DOHH2 (cell line): Measurements from ENCODE around the gene GRK1.

Source experiments
- EZH2phosphoT487 ChIP-seq: fragments of 200-600 bp; sonication (generic); IDR thresholded peaks from 2 replicates; pipeline ENCODE4 v1.6.1; 2017; ENCODE audit warnings: borderline replicate concordance, mild to moderate bottlenecking, antibody characterized with exemption, low read length, moderate library complexity, mixed read lengths
- TF ChIP-seq, protein P1 (sequence below): fragments of 200-600 bp; sonication (generic); IDR thresholded peaks from one replicate; pipeline ENCODE4 v1.5.1; 2014; ENCODE audit warnings: antibody characterized with exemption, mild to moderate bottlenecking, low read depth, low read length; ENCODE audit not compliant: poor library complexity, severe bottlenecking

DNA sequence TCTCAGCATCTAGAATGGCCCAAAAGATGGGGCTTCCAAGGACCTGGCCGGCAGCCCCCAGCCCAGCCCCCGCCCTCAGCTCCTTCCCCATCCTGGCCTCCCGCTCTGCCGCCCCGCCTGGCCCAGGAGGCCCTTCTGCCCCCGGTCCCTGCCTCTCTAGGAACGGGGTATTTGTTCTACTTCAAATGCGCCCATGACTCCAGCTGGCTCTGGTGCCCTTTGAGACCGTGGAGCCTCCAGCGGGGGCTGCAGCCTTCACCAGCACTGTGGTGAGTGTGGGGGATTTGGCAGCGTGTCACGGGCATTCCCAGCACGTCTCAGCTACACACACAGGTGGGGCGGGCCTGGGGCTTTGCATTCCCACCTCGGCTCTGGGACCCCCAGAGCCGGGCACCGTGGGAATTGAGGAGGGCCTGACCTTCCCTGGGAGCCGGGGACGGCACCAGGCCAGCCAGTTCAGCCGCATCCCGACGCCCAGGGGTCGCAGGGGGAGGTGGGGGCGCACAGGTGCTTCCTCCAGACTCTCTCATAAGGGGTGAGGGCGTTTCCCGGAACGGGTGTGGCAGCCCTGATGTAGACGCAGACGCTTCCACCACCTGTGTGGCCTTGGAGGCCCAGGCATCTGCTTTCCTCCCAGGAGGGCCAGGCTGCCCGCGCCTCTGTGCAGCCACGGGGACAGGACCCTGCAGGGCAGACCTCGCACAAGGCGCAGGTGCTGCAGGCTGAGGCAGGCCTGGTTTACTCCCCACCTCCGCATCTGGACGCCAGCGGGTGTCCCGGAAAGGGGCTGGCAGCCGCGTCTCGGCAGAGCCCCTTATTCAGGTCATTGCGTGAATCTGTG is 10.0 kb upstream of the GRK1 start:
- TF ChIP-seq, protein P1, sequence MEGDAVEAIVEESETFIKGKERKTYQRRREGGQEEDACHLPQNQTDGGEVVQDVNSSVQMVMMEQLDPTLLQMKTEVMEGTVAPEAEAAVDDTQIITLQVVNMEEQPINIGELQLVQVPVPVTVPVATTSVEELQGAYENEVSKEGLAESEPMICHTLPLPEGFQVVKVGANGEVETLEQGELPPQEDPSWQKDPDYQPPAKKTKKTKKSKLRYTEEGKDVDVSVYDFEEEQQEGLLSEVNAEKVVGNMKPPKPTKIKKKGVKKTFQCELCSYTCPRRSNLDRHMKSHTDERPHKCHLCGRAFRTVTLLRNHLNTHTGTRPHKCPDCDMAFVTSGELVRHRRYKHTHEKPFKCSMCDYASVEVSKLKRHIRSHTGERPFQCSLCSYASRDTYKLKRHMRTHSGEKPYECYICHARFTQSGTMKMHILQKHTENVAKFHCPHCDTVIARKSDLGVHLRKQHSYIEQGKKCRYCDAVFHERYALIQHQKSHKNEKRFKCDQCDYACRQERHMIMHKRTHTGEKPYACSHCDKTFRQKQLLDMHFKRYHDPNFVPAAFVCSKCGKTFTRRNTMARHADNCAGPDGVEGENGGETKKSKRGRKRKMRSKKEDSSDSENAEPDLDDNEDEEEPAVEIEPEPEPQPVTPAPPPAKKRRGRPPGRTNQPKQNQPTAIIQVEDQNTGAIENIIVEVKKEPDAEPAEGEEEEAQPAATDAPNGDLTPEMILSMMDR, result no peak
- TF ChIP-seq EZH2phosphoT487, result no peak
